ENCODE data around the gene CAGE1. TPM values are rescaled to one million over a fixed set of nuclear protein-coding genes. Genes with fewer than 3 reads are reported as not detected.

Gene CAGE1
- total and polyA plus RNA-seq, 2 experiments from 2014 or later, result 0.07 TPM; not detected in 1

- Histone ChIP-seq H3K4me2 (no peak overlapping the region), H4K20me1 (replicated peaks; ENCODE audit: insufficient read depth) (peaks cover under 1% of the 10 kb centered on the region), H3K79me2 (replicated peaks; ENCODE audit: insufficient read depth) (no peaks in the 10 kb centered on the region), H3K9me2 (ENCODE audit: insufficient read depth) (no peaks in the 10 kb centered on the region), H3K36me3 (ENCODE audit: insufficient read depth) (peaks cover 66% of the 10 kb centered on the region), H2AFZ (no peak overlapping the region), H3F3A (replicated peaks; ENCODE audit: low read depth) (no peaks in the 10 kb centered on the region), H3K4me3 (no peak overlapping the region), H3K4me1 (ENCODE audit: insufficient read depth) (no peaks in the 10 kb centered on the region), H3K27me3 (ENCODE audit: insufficient read depth) (no peaks in the 10 kb centered on the region), H3K27ac (ENCODE audit: low read depth) (no peak overlapping the region)
- Mint-ChIP-seq H3K4me1 (no peaks in the 10 kb centered on the region), H3K36me3 (ENCODE audit: low read depth) (peaks cover 71% of the 10 kb centered on the region), H3K27ac (no peak overlapping the region), H3K4me3 (no peak overlapping the region), H3K9me3 (no peaks in the 10 kb centered on the region), H3K27me3 (ENCODE audit: insufficient read depth, low read depth, poor library complexity) (no peaks in the 10 kb centered on the region)
- DNase-seq (ENCODE audit: low spot score), result peak; percentile 11
- no peak for ATAC-seq
- no peak for TF ChIP-seq EZH2phosphoT487 (IDR thresholded peaks at IDR 0.05; ENCODE audit: unreplicated experiment)
These were observed 25.3 kb upstream of the CAGE1 start for GRCh38 chr6:7414811-7415210.

GRCh38 chr6:7413151-7413823 is 23.7 kb upstream of the CAGE1 start:
- H3K9me3 Mint-ChIP-seq, result no peaks in the 10 kb centered on the region
- Histone ChIP-seq H3K4me1 (ENCODE audit: insufficient read depth) (no peaks in the 10 kb centered on the region), H3K79me2 (replicated peaks; ENCODE audit: insufficient read depth) (no peaks in the 10 kb centered on the region), H2AFZ (no peak overlapping the region), H3K36me3 (ENCODE audit: insufficient read depth) (peaks cover 68% of the 10 kb centered on the region), H3F3A (replicated peaks; ENCODE audit: low read depth) (no peaks in the 10 kb centered on the region), H3K27me3 (ENCODE audit: insufficient read depth) (no peaks in the 10 kb centered on the region), H3K4me2 (no peak overlapping the region), H3K9me2 (ENCODE audit: insufficient read depth) (no peaks in the 10 kb centered on the region), H3K27ac (ENCODE audit: low read depth) (no peak overlapping the region), H4K20me1 (replicated peaks; ENCODE audit: insufficient read depth) (peaks cover 3% of the 10 kb centered on the region), H3K4me3 (no peak overlapping the region)
- TF ChIP-seq STAT1 (IDR thresholded peaks at IDR 0.05; ENCODE audit: unreplicated experiment) (no peak), NANOG (IDR thresholded peaks at IDR 0.05; ENCODE audit: borderline replicate concordance) (no peak), EZH2 (IDR thresholded peaks at IDR 0.05; ENCODE audit: low read depth, unreplicated experiment) (no peak), REST (IDR thresholded peaks at IDR 0.05; ENCODE audit: unreplicated experiment) (no peak), CTCF (conservative IDR thresholded peaks at IDR 0.05; ENCODE audit: low read depth in 2 of 2) (no peak), EZH2phosphoT487 (IDR thresholded peaks at IDR 0.05; ENCODE audit: unreplicated experiment) (no peak), ZNF462 (CRISPR knock-in tag; IDR thresholded peaks at IDR 0.05) (no peak)
- no peaks in the 10 kb centered on the region for H3K4me1 Mint-ChIP-seq
- no peaks in the 10 kb centered on the region for H3K27me3 Mint-ChIP-seq (ENCODE audit: insufficient read depth, low read depth, poor library complexity)
- DNase-seq (ENCODE audit: low spot score) (no peak), ATAC-seq (no peak)
- H3K36me3 Mint-ChIP-seq (ENCODE audit: low read depth), result peaks cover 71% of the 10 kb centered on the region
- H3K4me3 Mint-ChIP-seq, result no peak overlapping the region
- no peak overlapping the region for H3K27ac Mint-ChIP-seq
